Left colon (tissue), 2 donors: ENCODE results near the gene TMEM198. TPM values are rescaled to one million over a fixed set of nuclear protein-coding genes. Genes with fewer than 3 reads are reported as not detected.

Source experiments
- ATAC-seq: fragments of 200-7000 bp; cut with Tn5 transposase; one replicate; pipeline ENCODE4 v1.9.1; 2020; ENCODE audit warnings: mild to moderate bottlenecking, moderate library complexity
- DNase-seq, 2 donors: peaks; one replicate each; pipeline ENCODE4 v3.0.0-alpha.2; 2020
- intact Hi-C, 2 donors: fragments of 100-400 bp; cut with DNase I in 1 of 2; cut with micrococcal nuclease in 1 of 2; formaldehyde crosslinking; loops; one replicate each; pipeline versions ENCODE4 v1.11.2 to v1.14.0; 2022; cut with DNase I, micrococcal nuclease
- total RNA-seq, 2 donors: library from RNA; stranded (reverse); fragmentation: NEBNext Ultra II Directional; extraction: Animal tissue kit (Norgen Biotek cat#: 25700); gene quantifications; one replicate each; pipeline ENCODE4 v1.2.1, GENCODE V29; 2021
- donor health status: DM: no; HTN: no; CAD: no.
- donor health status: DM: yes; HTN: yes; CAD: no.

Gene TMEM198
- total RNA-seq, 2 donors from 2014 or later = 1.4 to 1.6 TPM

- intact Hi-C loops = loop anchor here (10.0 kb wide), 1 partner anchor 46 kb away; no protein-coding TSS in a partner anchor
- DNase-seq = no peak
- peak; percentile 35 for ATAC-seq
Observed at GRCh38 chr2:219521066-219521880, 22.6 kb upstream of the TMEM198 start.

GRCh38 chr2:219522111-219523030 is 21.5 kb upstream of the TMEM198 start:
- intact Hi-C loops = loop anchor here (10.0 kb wide), 1 partner anchor 48 kb away; no protein-coding TSS in a partner anchor
- no peak for DNase-seq
- peak; percentile 29 for ATAC-seq

DNA sequence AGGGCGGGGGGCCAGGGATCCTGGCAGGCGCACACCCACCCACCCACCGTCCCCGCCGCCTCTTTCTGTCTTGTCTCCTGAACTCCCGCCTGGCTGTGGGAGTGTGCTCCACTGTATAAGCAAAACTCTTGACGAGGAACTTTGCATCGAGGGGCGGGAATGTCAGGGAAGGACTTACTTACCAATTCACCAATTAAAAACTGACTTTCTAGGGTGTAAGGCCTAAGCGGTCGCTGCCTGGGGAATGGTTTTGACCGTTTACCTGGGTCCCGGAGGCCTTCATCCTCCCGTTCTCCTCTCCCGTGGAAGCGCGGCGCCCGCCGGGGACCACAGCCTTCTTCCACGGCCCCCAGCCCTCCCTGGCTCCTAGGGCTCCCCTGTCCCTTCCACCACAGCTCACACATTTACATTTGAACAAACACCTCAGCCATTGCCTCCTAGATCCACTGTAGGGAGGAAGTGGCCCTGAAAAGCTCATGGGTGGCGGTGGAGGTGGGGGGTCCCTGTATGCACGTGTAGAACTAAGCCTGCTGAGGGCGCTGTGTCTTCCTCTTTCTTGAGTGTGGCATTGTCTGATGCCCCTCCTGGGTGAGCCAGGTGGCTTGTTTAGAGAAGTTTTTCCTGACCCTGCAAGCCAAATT is 20.7 kb upstream of the TMEM198 start:
- intact Hi-C loops = loop anchor here (10.0 kb wide), 1 partner anchor 48 kb away; no protein-coding TSS in a partner anchor
- DNase-seq (no peak), ATAC-seq (peak; percentile 9)

DNA sequence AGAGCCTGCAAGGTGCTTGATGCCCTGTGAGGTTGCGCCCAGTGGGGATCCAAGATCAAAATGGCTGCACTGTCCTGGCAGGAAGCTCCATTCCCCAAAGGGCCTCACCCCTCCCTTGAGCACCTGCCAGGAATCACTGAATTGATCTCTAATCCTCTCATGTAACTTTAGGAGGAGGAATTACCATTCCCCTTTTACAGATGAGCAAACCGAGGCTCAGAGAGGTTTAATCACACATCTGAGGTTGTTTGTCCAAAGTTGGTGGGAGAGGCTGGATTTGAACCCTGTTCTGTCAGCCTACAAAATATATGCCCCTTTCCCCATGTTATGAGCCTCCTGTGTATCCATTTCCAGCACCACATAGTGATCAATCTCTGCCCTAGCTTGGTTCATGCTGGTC is 19.0 kb upstream of the TMEM198 start:
- DNase-seq = no peak
- intact Hi-C loops = loop anchor here (10.0 kb wide), 1 partner anchor 50 kb away; no protein-coding TSS in a partner anchor
- no peak for ATAC-seq

DNA sequence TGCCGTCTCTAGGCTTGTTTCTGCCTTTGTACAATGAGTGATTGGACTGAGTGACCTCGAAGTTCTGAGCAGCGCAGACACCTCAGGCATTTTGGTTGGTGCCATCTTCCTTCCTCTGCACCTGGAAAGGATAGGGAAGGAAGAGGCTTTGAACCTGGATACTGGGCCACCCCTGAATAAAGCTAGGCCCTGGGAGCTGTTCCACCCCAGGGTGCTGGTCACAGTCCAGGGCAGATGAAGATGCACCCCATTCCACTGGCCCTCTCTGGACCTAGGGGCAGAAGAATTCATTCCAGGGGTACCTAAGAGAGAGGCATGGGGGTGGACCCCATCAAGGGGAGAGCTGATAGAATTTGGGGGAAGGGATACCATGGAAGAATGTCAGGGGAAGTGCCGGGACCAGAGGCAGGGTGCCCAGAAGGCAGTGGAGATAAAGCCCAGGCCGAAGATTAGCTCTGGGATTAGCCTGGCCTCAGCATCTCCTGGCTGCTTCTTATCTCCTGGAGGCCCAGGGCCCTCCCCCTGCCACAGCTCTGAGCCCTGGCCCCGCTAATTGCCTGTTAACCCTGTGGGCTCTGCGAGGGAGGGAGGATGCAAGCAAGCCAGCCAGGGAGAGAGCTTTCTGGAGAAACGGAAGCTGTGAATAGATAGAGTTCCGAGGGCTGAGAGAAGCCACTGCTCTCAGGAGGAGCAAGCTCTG is 18.1 kb upstream of the TMEM198 start:
- DNase-seq (no peak), ATAC-seq (no peak)
- intact Hi-C loops = loop anchor here (10.0 kb wide), 1 partner anchor 51 kb away; no protein-coding TSS in a partner anchor

- intact Hi-C loops = loop anchor here (10.0 kb wide), 1 partner anchor 52 kb away; no protein-coding TSS in a partner anchor
- no peak for DNase-seq
- no peak for ATAC-seq
Observed at GRCh38 chr2:219526320-219527075, 17.3 kb upstream of the TMEM198 start.

DNA sequence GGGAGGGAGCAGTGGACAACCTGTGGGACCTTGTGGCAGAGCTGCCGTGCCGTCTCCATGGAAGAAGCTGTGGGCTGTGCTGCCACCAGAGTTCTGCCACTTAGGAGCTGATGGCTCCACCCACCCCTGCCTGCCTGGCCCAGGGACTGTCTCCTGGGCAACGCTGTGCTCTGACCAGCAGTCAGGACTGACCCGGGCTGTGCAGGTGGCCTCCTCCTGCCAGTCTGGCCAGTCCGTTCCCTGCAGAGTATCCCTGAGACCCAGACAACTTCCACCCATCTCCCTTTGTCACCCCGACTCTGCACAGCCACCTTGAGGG is 16.8 kb upstream of the TMEM198 start:
- no peak for DNase-seq
- intact Hi-C loops = loop anchor here (10.0 kb wide), 1 partner anchor 52 kb away; no protein-coding TSS in a partner anchor
- ATAC-seq = no peak

DNA sequence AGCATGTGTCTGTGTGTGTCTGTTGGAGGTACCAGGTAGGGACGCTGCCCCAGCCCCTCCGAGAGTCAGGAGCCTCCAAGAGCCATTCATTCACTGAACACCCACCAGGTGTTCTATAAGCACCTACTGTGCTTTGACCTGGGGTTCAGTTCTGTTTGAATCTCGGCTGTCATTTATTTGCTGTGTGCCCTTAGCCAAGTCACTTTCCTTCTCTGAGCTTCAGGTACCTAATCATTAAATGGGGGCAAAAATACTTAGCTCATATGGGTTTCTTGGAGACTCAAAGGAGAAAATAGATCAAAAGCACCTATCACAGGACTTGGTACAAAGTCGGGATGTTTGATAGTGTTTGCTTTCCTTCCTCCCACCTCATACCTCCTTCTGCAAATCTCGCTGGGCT is 16.4 kb upstream of the TMEM198 start:
- ATAC-seq = no peak
- intact Hi-C loops = loop anchor here (10.0 kb wide), 1 partner anchor 53 kb away; no protein-coding TSS in a partner anchor
- DNase-seq = no peak

GRCh38 chr2:219530048-219530963 is 13.5 kb upstream of the TMEM198 start:
- intact Hi-C loops = loop anchor here (2.0 to 10.0 kb wide), 2 partner anchors 126 to 128 kb away; no protein-coding TSS in a partner anchor
- peak; percentile 78 for DNase-seq
- peak; percentile 96 for ATAC-seq

GRCh38 chr2:219531639-219532377 is 12.0 kb upstream of the TMEM198 start:
- ATAC-seq (no peak), DNase-seq (no peak)
- intact Hi-C loops = loop anchor here (2.0 to 10.0 kb wide), 2 partner anchors 127 to 129 kb away; no protein-coding TSS in a partner anchor

GRCh38 chr2:219532378-219532649 is 11.5 kb upstream of the TMEM198 start:
- ATAC-seq (no peak), DNase-seq (no peak)
- intact Hi-C loops = loop anchor here in 1 of 2 donors (10.0 kb wide), 1 partner anchor 128 kb away; no protein-coding TSS in a partner anchor

DNA sequence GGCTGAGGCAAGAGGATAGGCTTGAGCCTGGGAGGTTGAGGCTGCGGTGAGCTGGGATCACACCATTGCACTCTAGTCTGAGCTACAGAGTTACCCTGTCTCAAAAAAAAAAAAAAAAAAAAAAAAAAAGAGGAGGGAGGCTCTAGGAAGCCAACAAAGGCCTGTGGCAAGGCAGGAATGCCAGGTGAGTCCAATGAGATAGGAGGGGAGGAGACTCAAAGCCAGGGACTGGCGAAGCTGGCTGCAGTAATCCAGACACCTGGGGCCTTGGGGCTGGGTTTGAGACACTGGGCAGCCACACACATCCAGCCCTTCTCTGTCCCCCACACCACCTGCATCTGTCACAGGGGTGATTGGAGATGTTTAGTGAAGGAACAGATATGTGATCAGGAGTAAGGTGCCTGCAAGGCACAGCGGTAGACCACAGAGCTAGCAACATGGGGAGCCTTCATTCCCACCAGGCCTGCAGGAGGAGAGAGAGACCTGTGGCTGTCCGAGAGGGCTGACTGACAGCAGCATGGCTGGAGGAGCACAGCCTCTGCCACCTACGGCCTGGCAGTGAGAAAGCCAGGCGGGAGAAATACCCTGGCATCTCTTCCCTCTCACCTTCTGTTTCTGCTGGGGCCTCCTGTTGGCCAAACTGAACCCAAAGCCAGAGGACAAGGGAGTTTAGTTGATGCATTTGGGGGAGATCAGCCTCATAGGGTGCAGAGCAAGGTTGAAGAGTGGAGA is 9.7 kb upstream of the TMEM198 start:
- ATAC-seq = no peak
- no peak for DNase-seq
- intact Hi-C loops = loop anchor here in 1 of 2 donors (10.0 kb wide), 1 partner anchor 129 kb away; no protein-coding TSS in a partner anchor

DNA sequence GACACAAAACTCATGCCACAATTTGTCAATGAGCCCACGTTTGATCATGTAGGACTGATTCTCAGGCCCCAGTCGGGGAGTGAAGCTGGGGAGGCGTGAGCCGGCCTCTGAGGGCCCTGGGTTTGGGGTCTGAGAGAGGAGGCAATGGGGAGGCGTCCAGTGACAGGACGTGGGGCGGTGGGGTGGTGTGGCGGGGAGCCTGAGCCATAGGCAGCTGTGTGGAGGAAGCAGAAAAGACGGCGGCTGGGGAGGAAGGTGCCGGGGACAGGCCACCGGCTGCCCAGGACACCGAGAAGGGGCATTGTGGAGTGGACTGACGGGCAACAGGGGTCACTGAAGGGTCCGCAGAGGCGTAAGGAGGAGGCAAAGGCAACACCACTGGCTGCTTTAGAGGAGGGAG is 7.4 kb upstream of the TMEM198 start:
- ATAC-seq (no peak), DNase-seq (no peak)
- intact Hi-C loops = loop anchor here in 1 of 2 donors (10.0 kb wide), 1 partner anchor 132 kb away; no protein-coding TSS in a partner anchor

GRCh38 chr2:219536967-219537366 is 6.9 kb upstream of the TMEM198 start:
- intact Hi-C loops = loop anchor here in 1 of 2 donors (10.0 kb wide), 1 partner anchor 132 kb away; no protein-coding TSS in a partner anchor
- ATAC-seq (no peak), DNase-seq (no peak)
